HCT116 (cell line): Measurements from ENCODE around the gene TFB1M. TPM values are rescaled to one million over a fixed set of nuclear protein-coding genes. Genes with fewer than 3 reads are reported as not detected.

Experiments
- ATAC-seq: fragments of 200-7000 bp; cut with Tn5 transposase; 2 replicates; pipeline ENCODE4 v1.9.1; 2020; ENCODE audit warnings: mild to moderate bottlenecking, moderate library complexity
- BruUV-seq: library from RNA; stranded (reverse); fragments of 400-500 nt; replicated peaks from 2 replicates; lab custom pipeline; 2021; lab: Mats Ljungman, UMichigan
- CTCF ChIA-PET: fragments of 300-600 bp; sonication (Branson Sonifier 250); formaldehyde crosslinking; loops from one replicate; lab custom pipeline; 2021; ENCODE audit warnings: antibody characterized with exemption; lab: Charles Lee
- POLR2A ChIA-PET: fragments of 300-600, 350-600 bp; sonication (Branson Sonifier 250); formaldehyde crosslinking; loops from one replicate; lab custom pipeline; 2021; ENCODE audit warnings: antibody characterized with exemption; lab: Charles Lee
- RAD21 ChIA-PET, 2 experiments: fragments of 300-600 bp; sonication (Branson Sonifier 250); formaldehyde crosslinking; loops; one replicate each; lab custom pipeline; 2023; ENCODE audit warnings: low total read pairs in 2 of 2; ENCODE audit not compliant: uncharacterized antibody in 2 of 2, unreplicated experiment in 2 of 2, low non-redundant PET in 1 of 2; lab: Charles Lee
- DNase-seq: peaks from one replicate; pipeline ENCODE4 v3.0.0-alpha.2; 2010; ENCODE audit warnings: low read depth, low spot score
- H2AFZ ChIP-seq: fragments of 200-600 bp; shearing (Covaris generic), sonication (generic); 2 replicates; pipeline ENCODE4 v1.6.1; 2017; ENCODE audit warnings: low read depth, mixed run types, mixed read lengths, antibody characterized with exemption, low read length; ENCODE audit not compliant: poor library complexity, severe bottlenecking
- H3K27ac ChIP-seq: 2 replicates; pipeline ENCODE4 v1.5.1; 2012; ENCODE audit warnings: low read depth, low read length
- H3K27me3 ChIP-seq: fragments of 200-600 bp; sonication (generic); 2 replicates; pipeline ENCODE4 v1.6.1; 2016; ENCODE audit warnings: mixed run types, low read length, mixed read lengths; ENCODE audit not compliant: insufficient read depth
- H3K36me3 ChIP-seq, 2 experiments: fragments of 200-500 bp in 1 of 2; fragments of 200-600 bp in 1 of 2; sonication (Bioruptor generic) in 1 of 2; sonication (generic) in 1 of 2; 2 replicates each; pipeline versions ENCODE4 v1.5.1 to v1.6.1; 2014 to 2016; ENCODE audit warnings: low read length in 2 of 2, inconsistent platforms in 1 of 2, mixed read lengths in 1 of 2, mixed run types in 1 of 2; ENCODE audit not compliant: insufficient read depth in 2 of 2, control insufficient read depth in 1 of 2
- H3K4me1 ChIP-seq, 2 experiments: fragments of 200-600 bp in 1 of 2; sonication (generic) in 1 of 2; 2 replicates each; pipeline versions ENCODE4 v1.5.1 to v1.6.1; 2012 to 2017; ENCODE audit warnings: low read length in 2 of 2, inconsistent platforms in 1 of 2, mild to moderate bottlenecking in 1 of 2, mixed read lengths in 1 of 2, mixed run types in 1 of 2, moderate library complexity in 1 of 2; ENCODE audit not compliant: insufficient read depth in 2 of 2, control insufficient read depth in 1 of 2
- H3K4me2 ChIP-seq: fragments of 200-600 bp; sonication (generic); 2 replicates; pipeline ENCODE4 v1.6.1; 2017; ENCODE audit warnings: mixed run types, low read length, mixed read lengths
- H3K4me3 ChIP-seq, 2 experiments: fragments of 200-600 bp in 1 of 2; sonication (generic) in 1 of 2; replicated peaks in 1 of 2; 2 replicates each; pipeline ENCODE4 v1.5.1; 2011 to 2016; ENCODE audit warnings: low read length in 2 of 2, control low read depth in 1 of 2, low read depth in 1 of 2, mild to moderate bottlenecking in 1 of 2, mixed read lengths in 1 of 2, mixed run types in 1 of 2
- H3K79me2 ChIP-seq: fragments of 200-600 bp; sonication (generic); 2 replicates; pipeline ENCODE4 v1.6.1; 2017; ENCODE audit warnings: mild to moderate bottlenecking, mixed run types, low read length, moderate library complexity, mixed read lengths; ENCODE audit not compliant: insufficient read depth
- H3K9ac ChIP-seq: fragments of 200-600 bp; sonication (generic); 2 replicates; pipeline ENCODE4 v1.6.1; 2016; ENCODE audit warnings: low read length, mixed read lengths
- H3K9me2 ChIP-seq: fragments of 200-600 bp; sonication (generic), shearing (Covaris generic); 2 replicates; pipeline ENCODE4 v1.6.1; 2017; ENCODE audit warnings: mixed run types, mild to moderate bottlenecking, moderate library complexity; ENCODE audit not compliant: insufficient read depth
- H3K9me3 ChIP-seq, 2 experiments: fragments of 200-500 bp in 1 of 2; fragments of 200-600 bp in 1 of 2; sonication (Bioruptor generic) in 1 of 2; sonication (generic) in 1 of 2; 2 replicates each; pipeline ENCODE4 v1.6.1; 2014 to 2017; ENCODE audit warnings: low read length in 2 of 2, mixed read lengths in 2 of 2, inconsistent platforms in 1 of 2, low read depth in 1 of 2, mild to moderate bottlenecking in 1 of 2, mixed run types in 1 of 2, moderate library complexity in 1 of 2; ENCODE audit not compliant: control insufficient read depth in 1 of 2, insufficient read depth in 1 of 2
- H4K20me1 ChIP-seq: fragments of 200-600 bp; sonication (generic), shearing (Covaris generic); 2 replicates; pipeline ENCODE4 v1.6.1; 2017; ENCODE audit warnings: mixed run types, mild to moderate bottlenecking, moderate library complexity; ENCODE audit not compliant: insufficient read depth
- CBX3 ChIP-seq: IDR thresholded peaks from 2 replicates; pipeline ENCODE4 v1.6.1; 2012; ENCODE audit warnings: low read depth
- CEBPB ChIP-seq: IDR thresholded peaks from 2 replicates; pipeline ENCODE4 v1.6.1; 2012; ENCODE audit warnings: low read depth
- EGR1 ChIP-seq: IDR thresholded peaks from 2 replicates; pipeline ENCODE4 v1.6.1; 2012; ENCODE audit warnings: low read depth
- EZH2 ChIP-seq: fragments of 200-600 bp; sonication (generic); IDR thresholded peaks from 2 replicates; pipeline ENCODE4 v1.6.1; 2017; ENCODE audit warnings: antibody characterized with exemption, mixed run types
- JUND ChIP-seq: IDR thresholded peaks from 2 replicates; pipeline ENCODE4 v1.6.1; 2012
- POLR2A ChIP-seq: IDR thresholded peaks from 2 replicates; pipeline ENCODE4 v1.7.0; 2011; ENCODE audit warnings: borderline replicate concordance; ENCODE audit not compliant: insufficient read depth, insufficient read length; ENCODE audit errors: extremely low read depth
- POLR2AphosphoS5 ChIP-seq: IDR thresholded peaks from 2 replicates; pipeline ENCODE4 v1.6.1; 2011; ENCODE audit warnings: mild to moderate bottlenecking, low read depth, low read length, moderate library complexity
- RAD21 ChIP-seq: IDR thresholded peaks from 2 replicates; pipeline ENCODE4 v1.6.1; 2012; ENCODE audit warnings: low read depth, mild to moderate bottlenecking
- SIN3A ChIP-seq: IDR thresholded peaks from 2 replicates; pipeline ENCODE4 v1.6.1; 2012; ENCODE audit warnings: low read depth
- SP1 ChIP-seq: IDR thresholded peaks from 2 replicates; pipeline ENCODE4 v1.6.1; 2012; ENCODE audit warnings: low read depth
- SRF ChIP-seq: IDR thresholded peaks from 2 replicates; pipeline ENCODE4 v1.6.1; 2012; ENCODE audit warnings: low read depth
- TCF7L2 ChIP-seq: IDR thresholded peaks from 2 replicates; pipeline ENCODE4 v1.7.0; 2011; ENCODE audit warnings: borderline replicate concordance, inconsistent platforms; ENCODE audit not compliant: insufficient read depth, insufficient read length; ENCODE audit errors: extremely low read depth
- ZFX ChIP-seq: fragments of 450-650 bp; IDR thresholded peaks from 2 replicates; pipeline ENCODE4 v1.6.1; 2017
- ZNF274 ChIP-seq: fragments of 200-500 bp; sonication (Bioruptor generic); IDR thresholded peaks from 2 replicates; pipeline ENCODE4 v1.6.1; 2014; ENCODE audit warnings: mild to moderate bottlenecking, low read depth, low read length, inconsistent platforms
- intact Hi-C: fragments of 100-400 bp; cut with micrococcal nuclease; formaldehyde crosslinking; loops from 2 replicates; pipeline ENCODE4 v1.10.0; 2022
- total RNA-seq: library from RNA; stranded (reverse); gene quantifications from one replicate; pipeline ENCODE4 v1.2.1, GENCODE V29; 2021; ENCODE audit not compliant: unreplicated experiment
- TF ChIP-seq, protein P1 (sequence below): IDR thresholded peaks from 2 replicates; pipeline ENCODE4 v1.6.1; 2011; ENCODE audit warnings: mild to moderate bottlenecking, low read length, moderate library complexity; ENCODE audit not compliant: insufficient replicate concordance; ENCODE audit errors: extremely low read depth
- TF ChIP-seq, protein P2 (sequence below): IDR thresholded peaks from 2 replicates; pipeline ENCODE4 v1.6.1; 2012
- TF ChIP-seq, protein P3 (sequence below): IDR thresholded peaks from 2 replicates; pipeline ENCODE4 v1.6.1; 2012
- TF ChIP-seq, protein P4 (sequence below), 3 experiments: fragments of 200-600 bp in 1 of 3; sonication (generic) in 1 of 3; IDR thresholded peaks in 2 of 3; conservative IDR thresholded peaks in 1 of 3; 2 replicates each; pipeline ENCODE4 v1.5.1; 2012 to 2017; ENCODE audit warnings: low read depth in 2 of 3, low read length in 2 of 3, antibody characterized with exemption in 1 of 3, borderline replicate concordance in 1 of 3, control low read depth in 1 of 3, mild to moderate bottlenecking in 1 of 3, mixed read lengths in 1 of 3, mixed run types in 1 of 3, moderate library complexity in 1 of 3; ENCODE audit not compliant: insufficient read depth in 1 of 3

TFB1M gene
- total RNA-seq, 1 experiment from 2014 or later: 43.8 TPM

DNA sequence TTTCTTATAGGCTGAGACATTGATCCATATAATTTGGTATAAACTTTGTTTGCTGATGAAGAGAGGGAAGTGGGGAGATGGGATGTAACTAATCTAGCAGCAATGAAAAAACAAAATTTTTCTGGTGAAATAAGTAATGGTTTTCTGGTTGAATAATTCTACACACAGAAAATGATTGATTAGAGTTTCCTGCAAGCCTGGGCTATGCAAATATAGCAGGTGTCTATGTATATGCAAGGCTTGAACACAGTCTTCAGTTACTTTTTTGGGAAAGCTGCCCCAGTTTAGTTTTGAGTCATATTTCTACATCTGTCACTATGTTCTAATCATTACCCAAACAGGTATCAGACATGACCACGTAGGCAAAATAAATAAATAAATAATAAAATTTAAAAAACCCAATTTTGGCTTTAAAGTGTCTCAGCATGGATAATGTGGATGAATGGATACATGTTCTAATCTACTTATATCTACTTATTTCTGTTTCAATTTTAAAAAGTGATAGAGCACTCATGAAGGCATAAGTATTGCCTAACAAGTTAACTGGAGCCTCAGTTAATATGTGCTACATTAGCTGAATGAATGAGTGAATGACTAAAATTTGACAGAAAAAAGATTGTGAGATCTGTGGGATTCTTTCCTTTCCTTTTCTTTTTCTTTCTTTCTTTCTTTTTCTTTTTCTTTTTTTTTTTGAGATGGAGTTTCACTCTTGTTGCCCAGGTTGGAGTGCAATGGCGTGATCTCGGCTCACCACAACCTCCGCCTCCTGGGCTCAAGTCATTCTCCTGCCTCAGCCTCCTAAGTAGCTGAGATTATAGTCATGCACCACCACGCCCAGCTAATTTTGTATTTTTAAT lies 37.2 kb upstream of the TFB1M start:
- Histone ChIP-seq H3K27ac (no peak overlapping the region), H3K9me3 (0 out of 4 replicates have a peak, but pooled peaks cover 0 to 7% of the 10 kb centered on the region in 2 experiments), H4K20me1 (no peaks in the 10 kb centered on the region), H3K9ac (no peak overlapping the region), H3K27me3 (no peaks in the 10 kb centered on the region), H3K9me2 (no peaks in the 10 kb centered on the region), H3K79me2 (no peaks in the 10 kb centered on the region), H3K4me1 (no peaks in the 10 kb centered on the region), H3K4me3 (no peak overlapping the region), H3K4me2 (no peak overlapping the region), H3K36me3 (no peaks in the 10 kb centered on the region), H2AFZ (no peak overlapping the region)
- TF ChIP-seq POLR2AphosphoS5 (no peak), RAD21 (no peak), CBX3 (no peak), ZNF274 (no peak), TCF7L2 (no peak), ZFX (no peak), EZH2 (no peak), EGR1 (no peak), CEBPB (no peak), JUND (no peak), SP1 (no peak), SRF (no peak), POLR2A (no peak), SIN3A (no peak)
- TF ChIP-seq, protein P1, sequence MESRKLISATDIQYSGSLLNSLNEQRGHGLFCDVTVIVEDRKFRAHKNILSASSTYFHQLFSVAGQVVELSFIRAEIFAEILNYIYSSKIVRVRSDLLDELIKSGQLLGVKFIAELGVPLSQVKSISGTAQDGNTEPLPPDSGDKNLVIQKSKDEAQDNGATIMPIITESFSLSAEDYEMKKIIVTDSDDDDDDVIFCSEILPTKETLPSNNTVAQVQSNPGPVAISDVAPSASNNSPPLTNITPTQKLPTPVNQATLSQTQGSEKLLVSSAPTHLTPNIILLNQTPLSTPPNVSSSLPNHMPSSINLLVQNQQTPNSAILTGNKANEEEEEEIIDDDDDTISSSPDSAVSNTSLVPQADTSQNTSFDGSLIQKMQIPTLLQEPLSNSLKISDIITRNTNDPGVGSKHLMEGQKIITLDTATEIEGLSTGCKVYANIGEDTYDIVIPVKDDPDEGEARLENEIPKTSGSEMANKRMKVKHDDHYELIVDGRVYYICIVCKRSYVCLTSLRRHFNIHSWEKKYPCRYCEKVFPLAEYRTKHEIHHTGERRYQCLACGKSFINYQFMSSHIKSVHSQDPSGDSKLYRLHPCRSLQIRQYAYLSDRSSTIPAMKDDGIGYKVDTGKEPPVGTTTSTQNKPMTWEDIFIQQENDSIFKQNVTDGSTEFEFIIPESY: no peak
- TF ChIP-seq, protein P2, sequence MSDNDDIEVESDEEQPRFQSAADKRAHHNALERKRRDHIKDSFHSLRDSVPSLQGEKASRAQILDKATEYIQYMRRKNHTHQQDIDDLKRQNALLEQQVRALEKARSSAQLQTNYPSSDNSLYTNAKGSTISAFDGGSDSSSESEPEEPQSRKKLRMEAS: no peak
- TF ChIP-seq, protein P3, sequence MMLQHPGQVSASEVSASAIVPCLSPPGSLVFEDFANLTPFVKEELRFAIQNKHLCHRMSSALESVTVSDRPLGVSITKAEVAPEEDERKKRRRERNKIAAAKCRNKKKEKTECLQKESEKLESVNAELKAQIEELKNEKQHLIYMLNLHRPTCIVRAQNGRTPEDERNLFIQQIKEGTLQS: no peak
- TF ChIP-seq, protein P4, sequence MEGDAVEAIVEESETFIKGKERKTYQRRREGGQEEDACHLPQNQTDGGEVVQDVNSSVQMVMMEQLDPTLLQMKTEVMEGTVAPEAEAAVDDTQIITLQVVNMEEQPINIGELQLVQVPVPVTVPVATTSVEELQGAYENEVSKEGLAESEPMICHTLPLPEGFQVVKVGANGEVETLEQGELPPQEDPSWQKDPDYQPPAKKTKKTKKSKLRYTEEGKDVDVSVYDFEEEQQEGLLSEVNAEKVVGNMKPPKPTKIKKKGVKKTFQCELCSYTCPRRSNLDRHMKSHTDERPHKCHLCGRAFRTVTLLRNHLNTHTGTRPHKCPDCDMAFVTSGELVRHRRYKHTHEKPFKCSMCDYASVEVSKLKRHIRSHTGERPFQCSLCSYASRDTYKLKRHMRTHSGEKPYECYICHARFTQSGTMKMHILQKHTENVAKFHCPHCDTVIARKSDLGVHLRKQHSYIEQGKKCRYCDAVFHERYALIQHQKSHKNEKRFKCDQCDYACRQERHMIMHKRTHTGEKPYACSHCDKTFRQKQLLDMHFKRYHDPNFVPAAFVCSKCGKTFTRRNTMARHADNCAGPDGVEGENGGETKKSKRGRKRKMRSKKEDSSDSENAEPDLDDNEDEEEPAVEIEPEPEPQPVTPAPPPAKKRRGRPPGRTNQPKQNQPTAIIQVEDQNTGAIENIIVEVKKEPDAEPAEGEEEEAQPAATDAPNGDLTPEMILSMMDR (IDR thresholded peaks at IDR 0.05 in 2 of 3, conservative IDR thresholded peaks at IDR 0.05 in 1 of 3; ENCODE audit: borderline replicate concordance in 1 of 3, insufficient read depth in 1 of 3, low read depth in 2 of 3, low read length in 2 of 3): no peak
- CTCF ChIA-PET: no interaction called here
- BruUV-seq: no TSS peak
- RAD21 ChIA-PET: no interaction called here
- DNase-seq (no peak), ATAC-seq (no peak)
- POLR2A ChIA-PET: no interaction called here
- intact Hi-C loops: no loop called here
